H9 (cell line): ENCODE measurements around the gene PTGDR. TPM values are rescaled to one million over a fixed set of nuclear protein-coding genes. Genes with fewer than 3 reads are reported as not detected.

Experiments
- DNase-seq: peaks from one replicate; pipeline ENCODE4 v3.0.0-alpha.2; 2017
- H2AFZ ChIP-seq: one replicate; pipeline ENCODE4 v1.6.1; 2013; ENCODE audit warnings: mild to moderate bottlenecking, low read length, control low read depth, moderate library complexity
- H2AK5ac ChIP-seq: 2 replicates; pipeline ENCODE4 v1.6.1; 2013; ENCODE audit warnings: low read length, control low read depth, mixed read lengths; ENCODE audit not compliant: insufficient read length
- H2BK120ac ChIP-seq: one replicate; pipeline ENCODE4 v1.6.1; 2013; ENCODE audit warnings: low read depth, mild to moderate bottlenecking, low read length, control low read depth, inconsistent platforms; ENCODE audit not compliant: poor library complexity, severe bottlenecking
- H2BK12ac ChIP-seq: 2 replicates; pipeline ENCODE4 v1.6.1; 2013; ENCODE audit warnings: low read length, control low read depth, mixed read lengths, low read depth; ENCODE audit not compliant: insufficient read length
- H2BK15ac ChIP-seq: 2 replicates; pipeline ENCODE4 v1.6.1; 2013; ENCODE audit warnings: low read depth, low read length, control low read depth
- H2BK20ac ChIP-seq: one replicate; pipeline ENCODE4 v1.6.1; 2013; ENCODE audit warnings: low read depth, mild to moderate bottlenecking, low read length, control low read depth, inconsistent platforms; ENCODE audit not compliant: poor library complexity, severe bottlenecking
- H2BK5ac ChIP-seq: 2 replicates; pipeline ENCODE4 v1.6.1; 2013; ENCODE audit warnings: low read length, control low read depth, mixed read lengths; ENCODE audit not compliant: insufficient read length
- H3K14ac ChIP-seq: 2 replicates; pipeline ENCODE4 v1.6.1; 2013; ENCODE audit warnings: low read length, control low read depth; ENCODE audit not compliant: insufficient read depth
- H3K18ac ChIP-seq: 2 replicates; pipeline ENCODE4 v1.6.1; 2013; ENCODE audit warnings: low read depth, mild to moderate bottlenecking, mixed read lengths, low read length, control low read depth; ENCODE audit not compliant: insufficient read length
- H3K23ac ChIP-seq: 2 replicates; pipeline ENCODE4 v1.6.1; 2013; ENCODE audit warnings: low read length, control low read depth, mixed read lengths, low read depth; ENCODE audit not compliant: insufficient read length
- H3K23me2 ChIP-seq: 2 replicates; pipeline ENCODE4 v1.6.1; 2013; ENCODE audit warnings: low read depth, mild to moderate bottlenecking, mixed read lengths, low read length, control low read depth; ENCODE audit not compliant: insufficient read length, poor library complexity, severe bottlenecking
- H3K27ac ChIP-seq: 2 replicates; pipeline ENCODE4 v1.5.1; 2013; ENCODE audit warnings: low read length, control low read depth, mixed read lengths, low read depth; ENCODE audit not compliant: insufficient read length
- H3K27me3 ChIP-seq: 2 replicates; pipeline ENCODE4 v1.6.1; 2013; ENCODE audit warnings: low read length, control low read depth, inconsistent platforms; ENCODE audit not compliant: insufficient read depth
- H3K4ac ChIP-seq: 2 replicates; pipeline ENCODE4 v1.6.1; 2013; ENCODE audit warnings: low read depth, mild to moderate bottlenecking, control low read depth, inconsistent platforms, low read length, moderate library complexity
- H3K4me1 ChIP-seq: 2 replicates; pipeline ENCODE4 v1.6.1; 2013; ENCODE audit warnings: low read length, control low read depth, inconsistent platforms; ENCODE audit not compliant: insufficient read depth
- H3K4me2 ChIP-seq: 2 replicates; pipeline ENCODE4 v1.6.1; 2013; ENCODE audit warnings: low read length, control low read depth, mixed read lengths; ENCODE audit not compliant: insufficient read length, insufficient read depth
- H3K56ac ChIP-seq: 2 replicates; pipeline ENCODE4 v1.6.1; 2013; ENCODE audit warnings: low read depth, mild to moderate bottlenecking, mixed read lengths, low read length, control low read depth; ENCODE audit not compliant: insufficient read length
- H3K79me1 ChIP-seq: 2 replicates; pipeline ENCODE4 v1.6.1; 2013; ENCODE audit warnings: low read depth, mild to moderate bottlenecking, moderate library complexity, low read length, control low read depth, inconsistent platforms; ENCODE audit not compliant: insufficient read depth, poor library complexity, severe bottlenecking
- H3K79me2 ChIP-seq: 2 replicates; pipeline ENCODE4 v1.6.1; 2013; ENCODE audit warnings: low read length, control low read depth, inconsistent platforms; ENCODE audit not compliant: insufficient read depth
- H3K9ac ChIP-seq: 2 replicates; pipeline ENCODE4 v1.6.1; 2013; ENCODE audit warnings: low read length, control low read depth, mixed read lengths; ENCODE audit not compliant: insufficient read length; ENCODE audit errors: extremely low read depth
- H3K9me3 ChIP-seq: one replicate; pipeline ENCODE4 v1.6.1; 2013; ENCODE audit warnings: low read depth, low read length, inconsistent platforms; ENCODE audit not compliant: control insufficient read depth
- H3T11ph ChIP-seq: one replicate; pipeline ENCODE4 v1.6.1; 2013; ENCODE audit warnings: mild to moderate bottlenecking, low read length, control low read depth, inconsistent platforms
- H4K20me1 ChIP-seq: one replicate; pipeline ENCODE4 v1.6.1; 2013; ENCODE audit not compliant: control insufficient read depth, insufficient read length, insufficient read depth
- H4K5ac ChIP-seq: 2 replicates; pipeline ENCODE4 v1.6.1; 2013; ENCODE audit warnings: low read depth, mild to moderate bottlenecking, mixed read lengths, low read length, control low read depth; ENCODE audit not compliant: insufficient read length
- H4K8ac ChIP-seq: replicated peaks from 2 replicates; pipeline ENCODE4 v1.6.1; 2013; ENCODE audit warnings: low read length, control low read depth, mixed read lengths, low read depth; ENCODE audit not compliant: insufficient read length
- H4K91ac ChIP-seq: 2 replicates; pipeline ENCODE4 v1.6.1; 2013; ENCODE audit warnings: low read depth, mild to moderate bottlenecking, moderate library complexity, mixed read lengths, low read length, control low read depth; ENCODE audit not compliant: insufficient read length
- H3K27ac Mint-ChIP-seq, 3 experiments: 2 replicates in 2 of 3; 3 replicates in 1 of 3; pipeline ENCODE4 v1.8.0; 2020 to 2021; ENCODE audit warnings: mixed read lengths in 3 of 3, mild to moderate bottlenecking in 1 of 3, moderate library complexity in 1 of 3
- H3K27me3 Mint-ChIP-seq: 2 replicates; pipeline ENCODE4 v1.8.0; 2021; ENCODE audit warnings: low read depth, mild to moderate bottlenecking, moderate library complexity, mixed read lengths
- H3K36me3 Mint-ChIP-seq, 3 experiments: 2 replicates in 2 of 3; 3 replicates in 1 of 3; pipeline ENCODE4 v1.8.0; 2020 to 2021; ENCODE audit warnings: low read depth in 3 of 3, mixed read lengths in 3 of 3; ENCODE audit not compliant: insufficient read depth in 1 of 3
- H3K4me1 Mint-ChIP-seq, 2 experiments: 2 replicates each; pipeline ENCODE4 v1.8.0; 2020; ENCODE audit warnings: mixed read lengths in 2 of 2
- H3K4me3 Mint-ChIP-seq, 2 experiments: 2 replicates in 1 of 2; 3 replicates in 1 of 2; pipeline ENCODE4 v1.8.0; 2020 to 2021; ENCODE audit warnings: mild to moderate bottlenecking in 2 of 2, mixed read lengths in 2 of 2, moderate library complexity in 1 of 2
- H3K9me3 Mint-ChIP-seq, 2 experiments: 2 replicates in 1 of 2; 3 replicates in 1 of 2; pipeline ENCODE4 v1.8.0; 2020; ENCODE audit warnings: mild to moderate bottlenecking in 2 of 2, mixed read lengths in 2 of 2, moderate library complexity in 1 of 2
- WGBS: extraction: QIAGEN DNeasy Blood & Tissue Kit; methylation state at CpG from one replicate; pipeline ENCODE4 v1.1.7; 2013; ENCODE audit warnings: missing lambda C conversion rate, low lambda C conversion rate, mixed read lengths; ENCODE audit not compliant: insufficient read length; ENCODE audit errors: extremely low coverage; 5-methylcytosine and 5-hydroxymethylcytosine counted together
- total RNA-seq: library from RNA; stranded (reverse); gene quantifications from 2 replicates; pipeline ENCODE4 v1.2.1, GENCODE V29; 2021
- TF ChIP-seq, protein P1 (sequence below): fragments of 200-600 bp; sonication (generic); conservative IDR thresholded peaks from 3 replicates; pipeline ENCODE4 v1.8.0; 2021; ENCODE audit warnings: antibody characterized with exemption, mild to moderate bottlenecking

Gene PTGDR
- total RNA-seq, 1 experiment from 2014 or later, result not detected

DNA sequence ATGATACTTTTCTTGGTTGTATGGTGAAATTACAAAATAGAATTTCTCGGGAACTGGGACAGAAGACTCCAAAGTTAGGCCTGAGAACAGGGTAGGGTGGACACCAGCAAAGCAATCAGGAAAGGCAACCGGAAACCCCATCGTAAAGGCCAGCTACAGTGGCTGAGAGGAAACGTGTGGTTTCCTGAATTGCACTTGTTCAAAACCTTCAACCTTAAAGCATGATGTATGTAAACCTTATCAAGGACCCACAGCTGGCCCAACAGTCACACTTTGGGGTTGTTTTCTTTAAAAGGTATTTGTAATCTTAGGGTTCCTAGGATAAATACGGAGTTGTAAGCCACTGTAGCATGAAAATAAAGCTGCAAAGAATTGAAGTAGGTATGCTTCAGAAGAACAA is 2.2 kb upstream of the PTGDR start:
- H3K4me1 ChIP-seq, result peaks cover 2% of the 10 kb centered on the region; the same call in 1 of the 2 replicates
- no peak overlapping the region for H2BK20ac ChIP-seq
- H2AFZ ChIP-seq, result no peak overlapping the region
- no peak overlapping the region for H3K9ac ChIP-seq
- Mint-ChIP-seq H3K4me3 (no peak overlapping the region), H3K27ac (no peak overlapping the region), H3K4me1 (peaks cover 21 to 25% of the 10 kb centered on the region in 2 experiments), H3K27me3 (peaks cover 67% of the 10 kb centered on the region), H3K36me3 (peaks cover 0 to 3% (median 0%) of the 10 kb centered on the region in 3 experiments; a peak in 2 of 7 replicates), H3K9me3 (peaks cover 3 to 5% of the 10 kb centered on the region in 2 experiments; a peak in 3 of 5 replicates)
- TF ChIP-seq, protein P1, sequence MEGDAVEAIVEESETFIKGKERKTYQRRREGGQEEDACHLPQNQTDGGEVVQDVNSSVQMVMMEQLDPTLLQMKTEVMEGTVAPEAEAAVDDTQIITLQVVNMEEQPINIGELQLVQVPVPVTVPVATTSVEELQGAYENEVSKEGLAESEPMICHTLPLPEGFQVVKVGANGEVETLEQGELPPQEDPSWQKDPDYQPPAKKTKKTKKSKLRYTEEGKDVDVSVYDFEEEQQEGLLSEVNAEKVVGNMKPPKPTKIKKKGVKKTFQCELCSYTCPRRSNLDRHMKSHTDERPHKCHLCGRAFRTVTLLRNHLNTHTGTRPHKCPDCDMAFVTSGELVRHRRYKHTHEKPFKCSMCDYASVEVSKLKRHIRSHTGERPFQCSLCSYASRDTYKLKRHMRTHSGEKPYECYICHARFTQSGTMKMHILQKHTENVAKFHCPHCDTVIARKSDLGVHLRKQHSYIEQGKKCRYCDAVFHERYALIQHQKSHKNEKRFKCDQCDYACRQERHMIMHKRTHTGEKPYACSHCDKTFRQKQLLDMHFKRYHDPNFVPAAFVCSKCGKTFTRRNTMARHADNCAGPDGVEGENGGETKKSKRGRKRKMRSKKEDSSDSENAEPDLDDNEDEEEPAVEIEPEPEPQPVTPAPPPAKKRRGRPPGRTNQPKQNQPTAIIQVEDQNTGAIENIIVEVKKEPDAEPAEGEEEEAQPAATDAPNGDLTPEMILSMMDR, result no peak
- no peak overlapping the region for H2BK12ac ChIP-seq
- H3K79me1 ChIP-seq, result no peaks in the 10 kb centered on the region
- H3K23me2 ChIP-seq, result peaks cover 16% of the 10 kb centered on the region
- H4K20me1 ChIP-seq, result no peaks in the 10 kb centered on the region
- no peak overlapping the region for H4K91ac ChIP-seq
- H2BK15ac ChIP-seq, result no peak overlapping the region
- no peak overlapping the region for H4K5ac ChIP-seq
- H3K4ac ChIP-seq, result no peak overlapping the region
- no peak overlapping the region for H3K14ac ChIP-seq
- no peak overlapping the region for H3T11ph ChIP-seq
- H3K79me2 ChIP-seq, result no peaks in the 10 kb centered on the region
- no peak for DNase-seq
- H3K4me2 ChIP-seq, result no peak overlapping the region
- no peaks in the 10 kb centered on the region for H3K9me3 ChIP-seq
- H3K56ac ChIP-seq, result no peak overlapping the region
- no CpG with 5 or more reads among the region's 5 CpGs for WGBS
- H2BK5ac ChIP-seq, result no peak overlapping the region
- H4K8ac ChIP-seq, result no peak overlapping the region
- no peak overlapping the region for H3K27ac ChIP-seq
- H3K23ac ChIP-seq, result no peak overlapping the region
- no peak overlapping the region for H3K18ac ChIP-seq
- H2AK5ac ChIP-seq, result no peak overlapping the region
- peaks cover 39% of the 10 kb centered on the region for H3K27me3 ChIP-seq
- no peak overlapping the region for H2BK120ac ChIP-seq
